ENCODE results near the gene SYT14. TPM values are rescaled to one million over a fixed set of nuclear protein-coding genes. Genes with fewer than 3 reads are reported as not detected.
"Not testable (repeated sequence)": the region's sequence is repeated elsewhere in the genome, so short reads cannot be mapped to it uniquely, and the experiment has no call there.

SYT14 gene
- total RNA-seq, 1 experiment from 2014 or later: 8.0 TPM

DNA sequence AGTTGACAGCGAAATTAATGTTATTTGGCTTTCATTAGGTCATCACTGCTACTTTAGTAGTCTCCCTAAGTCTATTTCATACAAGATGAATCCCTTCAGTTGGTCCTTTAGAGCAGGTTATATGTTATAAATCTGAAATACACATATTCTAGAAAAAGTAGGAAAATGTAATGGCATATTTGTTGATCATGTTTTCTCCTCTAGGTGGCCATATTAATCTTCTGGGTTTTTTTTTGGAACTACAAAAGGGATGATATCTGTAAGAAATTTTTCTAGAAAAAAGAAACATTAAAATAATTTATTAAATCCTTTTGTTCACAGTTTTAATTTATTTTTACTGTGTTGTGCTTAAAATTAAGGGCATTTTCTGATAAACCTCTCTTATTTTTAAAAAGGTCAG lies 87.9 kb downstream of the SYT14 start:
- no peak for DNase-seq (ENCODE audit: low read depth)

GRCh38 chr1:210027994-210028393 lies 90.0 kb downstream of the SYT14 start:
- no peak for DNase-seq (ENCODE audit: low read depth)

DNA sequence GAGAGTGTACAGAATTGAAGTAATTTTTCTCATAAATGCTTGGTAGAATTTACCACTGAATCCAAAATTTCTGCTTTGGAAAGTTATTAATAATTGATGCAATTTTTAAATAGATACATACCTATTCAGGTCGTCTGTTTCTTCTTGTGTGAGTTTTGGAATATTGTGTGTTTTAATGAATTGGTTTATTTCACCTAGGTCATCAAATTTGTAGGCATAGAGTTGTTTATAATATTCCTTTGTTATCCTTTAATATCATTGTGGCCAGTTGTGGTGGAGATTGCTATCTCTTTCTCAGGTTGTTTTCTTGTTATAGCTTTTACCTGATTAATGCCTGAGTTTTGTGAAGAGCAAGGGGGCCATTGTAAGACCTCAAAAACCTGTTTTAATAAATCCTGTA lies 93.5 kb downstream of the SYT14 start:
- no peak for DNase-seq (ENCODE audit: low read depth)

DNA sequence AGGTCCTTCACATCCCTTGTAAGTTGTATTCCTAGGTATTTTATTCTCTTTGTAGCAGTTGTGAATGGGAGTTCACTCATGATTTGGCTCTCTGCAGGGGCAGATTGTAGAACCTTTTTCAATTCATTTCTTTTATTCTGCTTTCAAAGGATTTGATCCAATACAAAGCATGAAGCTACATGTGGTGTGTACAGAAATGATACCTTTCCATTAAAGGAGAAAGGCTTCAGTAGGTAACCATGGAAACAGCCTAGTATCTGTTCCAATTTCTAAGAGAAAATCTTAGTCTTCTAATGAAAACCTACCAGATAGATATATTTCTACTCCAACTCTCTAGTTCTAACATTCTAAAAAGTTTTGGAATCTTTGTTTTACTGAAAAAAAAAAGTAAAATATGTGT lies 105.0 kb downstream of the SYT14 start:
- DNase-seq (ENCODE audit: low read depth): no peak

DNA sequence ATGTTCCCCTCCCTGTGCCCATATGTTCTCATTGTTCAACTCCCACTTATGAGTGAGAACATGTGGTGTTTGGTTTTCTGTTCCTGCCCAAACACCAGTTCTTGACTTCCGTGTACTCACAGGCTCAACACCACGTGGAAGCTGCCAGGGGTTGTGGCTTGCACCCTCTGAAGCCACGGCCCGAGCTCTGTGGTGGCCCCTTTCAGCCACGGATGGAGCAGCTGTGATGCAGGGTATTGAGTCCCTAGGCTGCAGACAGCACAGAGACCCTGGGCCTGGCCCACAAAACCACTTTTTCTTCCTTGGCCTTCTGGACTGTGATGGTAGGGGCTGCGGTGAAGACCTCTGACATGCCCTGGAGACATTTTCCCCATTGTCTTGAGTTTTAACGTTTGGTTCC lies 111.6 kb downstream of the SYT14 start:
- no peak for DNase-seq (ENCODE audit: low read depth)

DNA sequence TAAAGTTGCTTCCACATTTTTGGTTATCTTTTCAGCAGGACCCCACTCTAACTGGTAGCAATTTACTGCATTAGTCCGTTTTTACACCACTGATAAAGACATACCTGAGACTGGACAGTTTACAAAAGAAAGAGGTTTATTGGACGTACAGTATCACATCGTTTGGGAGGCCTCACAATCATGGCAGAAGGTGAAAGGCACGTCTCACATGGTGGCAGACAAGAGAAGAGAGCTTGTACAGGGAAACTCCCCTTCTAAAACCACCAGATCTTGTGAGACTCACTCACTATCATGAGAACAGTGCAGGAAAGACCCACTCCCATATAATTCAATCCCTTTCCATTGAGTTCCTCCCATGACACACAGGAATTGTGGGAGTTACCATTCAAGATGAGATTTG lies 112.5 kb downstream of the SYT14 start:
- not testable (repeated sequence) for DNase-seq (ENCODE audit: low read depth)

GRCh38 chr1:210053126-210053525 lies 115.1 kb downstream of the SYT14 start:
- no peak for DNase-seq (ENCODE audit: low read depth)

GRCh38 chr1:210057593-210057992 lies 119.6 kb downstream of the SYT14 start:
- no peak for DNase-seq (ENCODE audit: low read depth)

- no peak for DNase-seq (ENCODE audit: low read depth)
Observed at GRCh38 chr1:210061992-210062391, 124.0 kb downstream of the SYT14 start.

GRCh38 chr1:210070531-210070930 lies 132.5 kb downstream of the SYT14 start:
- DNase-seq (ENCODE audit: low read depth): no peak

DNA sequence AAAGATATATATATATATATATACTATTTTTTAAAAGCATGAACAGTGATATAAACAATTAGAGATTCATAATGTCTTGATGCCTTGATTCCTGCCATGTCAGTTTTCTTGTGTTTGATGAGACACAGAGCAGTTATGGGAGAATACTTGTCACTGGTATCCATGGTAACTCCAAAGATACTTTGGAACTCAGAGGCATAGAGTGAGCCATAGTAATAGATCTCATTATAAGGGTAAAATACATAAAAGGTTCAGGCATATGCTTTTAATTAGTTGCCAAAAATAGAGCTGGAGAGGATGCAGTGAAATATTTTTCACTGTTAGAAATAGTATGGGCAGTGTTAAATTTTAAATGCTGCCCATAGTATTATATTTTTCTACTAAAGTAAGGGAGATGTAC lies 134.1 kb downstream of the SYT14 start:
- DNase-seq (ENCODE audit: low read depth): no peak

GRCh38 chr1:210072896-210073504 lies 135.0 kb downstream of the SYT14 start:
- DNase-seq (ENCODE audit: low read depth): no peak

GRCh38 chr1:210074904-210075303 lies 136.9 kb downstream of the SYT14 start:
- no peak for DNase-seq (ENCODE audit: low read depth)

GRCh38 chr1:210076620-210077019 lies 138.6 kb downstream of the SYT14 start:
- DNase-seq (ENCODE audit: low read depth): peak; percentile 6

DNA sequence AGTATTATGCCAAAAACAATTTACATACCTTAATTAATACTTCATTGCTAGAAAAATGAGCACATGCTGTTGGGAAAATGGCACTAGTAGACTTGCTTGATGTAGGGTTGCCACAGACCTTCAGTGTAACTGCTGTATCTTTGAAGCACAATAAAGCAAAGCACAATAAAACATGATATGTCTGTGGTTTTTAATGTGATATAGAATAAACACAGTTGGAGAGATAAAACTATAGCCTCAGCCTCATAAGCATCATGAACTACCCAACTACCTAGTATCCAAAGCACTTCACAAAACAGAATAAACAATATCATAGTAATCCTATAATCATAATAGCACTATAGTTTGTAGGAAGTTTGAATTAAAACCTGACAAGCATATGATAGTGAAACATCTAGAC lies 143.5 kb downstream of the SYT14 start:
- DNase-seq (ENCODE audit: low read depth): no peak

GRCh38 chr1:210085359-210085758 lies 147.3 kb downstream of the SYT14 start:
- no peak for DNase-seq (ENCODE audit: low read depth)

- no peak for DNase-seq (ENCODE audit: low read depth)
Observed at GRCh38 chr1:210087058-210087457, 149.0 kb downstream of the SYT14 start.

GRCh38 chr1:210089855-210090254 lies 151.8 kb downstream of the SYT14 start:
- peak; percentile 20 for DNase-seq (ENCODE audit: low read depth)

DNA sequence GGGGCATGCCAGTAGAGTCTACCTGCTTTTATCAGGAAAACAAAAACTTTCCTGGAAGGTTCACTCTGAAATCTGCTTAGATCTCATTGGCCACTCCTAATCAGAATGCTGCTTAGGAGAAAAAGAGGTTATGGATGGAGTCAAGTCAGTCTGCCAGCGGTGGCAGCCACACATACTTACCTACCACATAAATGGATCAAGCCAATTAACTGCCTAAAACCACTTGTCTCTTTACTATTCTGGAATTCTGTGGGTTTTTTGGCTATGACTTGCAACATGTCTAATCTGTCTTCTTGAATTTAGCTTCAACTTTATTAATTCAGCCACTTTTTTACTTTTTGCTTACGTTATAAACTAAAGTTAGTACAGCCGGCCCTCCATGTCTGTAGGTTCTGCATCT lies 154.3 kb downstream of the SYT14 start:
- no peak for DNase-seq (ENCODE audit: low read depth)

GRCh38 chr1:210093461-210093860 lies 155.4 kb downstream of the SYT14 start:
- DNase-seq (ENCODE audit: low read depth): no peak

DNA sequence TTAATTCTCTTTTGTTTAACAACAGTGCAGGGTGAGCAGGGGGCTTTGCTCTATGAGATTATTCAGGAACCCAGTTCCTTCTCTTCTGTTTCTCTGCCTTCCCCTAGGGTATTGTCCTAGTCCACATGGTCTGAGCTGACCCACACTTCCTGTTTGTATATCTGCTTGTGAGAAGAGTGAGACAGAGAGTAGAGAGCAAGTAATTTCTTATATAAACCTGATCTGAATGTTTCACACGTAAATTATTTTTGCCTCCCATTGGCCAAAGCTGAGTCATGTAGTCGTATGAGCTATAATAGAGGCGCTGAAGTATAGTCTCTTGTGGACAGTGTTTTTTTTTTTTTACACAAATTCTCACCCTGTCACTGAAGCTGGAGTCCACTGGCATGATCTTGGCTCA lies 160.3 kb downstream of the SYT14 start:
- peak; percentile 7 for DNase-seq (ENCODE audit: low read depth)

DNA sequence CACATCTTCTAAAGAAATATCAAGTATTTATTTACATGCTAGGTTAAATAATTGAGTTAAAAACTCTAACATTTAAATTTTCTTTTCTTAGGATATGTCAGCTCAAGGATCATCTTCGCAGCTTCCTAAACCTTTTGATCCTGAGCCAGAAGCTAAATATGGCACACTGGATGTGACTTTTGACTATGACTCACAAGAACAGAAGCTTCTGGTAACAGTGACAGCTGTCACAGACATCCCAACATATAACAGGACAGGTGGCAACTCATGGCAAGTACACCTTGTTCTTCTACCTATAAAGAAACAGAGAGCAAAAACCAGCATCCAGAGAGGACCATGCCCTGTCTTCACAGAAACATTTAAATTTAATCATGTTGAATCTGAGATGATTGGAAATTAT lies 161.9 kb downstream of the SYT14 start:
- no peak for DNase-seq (ENCODE audit: low read depth)

- DNase-seq (ENCODE audit: low read depth): no peak
Observed at GRCh38 chr1:210104103-210104502, 166.1 kb downstream of the SYT14 start.

DNA sequence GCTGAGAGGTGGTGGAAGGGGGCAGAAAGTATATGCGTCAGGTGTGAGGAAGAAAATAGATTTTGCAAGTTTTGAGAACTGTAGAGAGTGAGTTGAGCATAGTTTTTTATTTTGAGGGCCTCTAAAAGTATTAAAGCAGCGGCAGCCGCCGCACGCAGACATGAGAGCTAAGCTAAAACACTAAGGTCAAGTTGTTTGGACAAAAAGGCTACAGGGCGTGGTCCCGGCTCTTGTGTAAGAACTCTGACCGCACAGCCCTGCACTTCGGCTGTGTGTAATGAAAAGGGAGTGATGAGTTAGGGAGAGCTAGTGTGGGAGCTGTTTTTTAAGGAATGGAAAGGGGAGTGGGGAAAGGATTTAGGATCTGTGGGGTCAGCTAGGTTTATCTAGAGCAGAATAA lies 174.9 kb downstream of the SYT14 start:
- DNase-seq (ENCODE audit: low read depth): not testable (repeated sequence)

Measured in Daoy (cell line).